Trophoblast cell (in vitro differentiated cells and primary cell): ENCODE data around the gene VSIG8.

Source experiments
- DNase-seq, 2 donors: peaks; one replicate each; pipeline ENCODE4 v3.0.0-alpha.2; 2016
- H2AFZ ChIP-seq: 2 replicates; pipeline ENCODE4 v1.6.1; 2013; ENCODE audit warnings: low read length, moderate library complexity, mild to moderate bottlenecking; ENCODE audit not compliant: insufficient read depth, poor library complexity
- H2AK5ac ChIP-seq: 2 replicates; pipeline ENCODE4 v1.6.1; 2013; ENCODE audit warnings: mild to moderate bottlenecking, low read length
- H2BK120ac ChIP-seq: 2 replicates; pipeline ENCODE4 v1.6.1; 2013; ENCODE audit warnings: low read length, mild to moderate bottlenecking, moderate library complexity; ENCODE audit not compliant: insufficient read depth, poor library complexity
- H2BK12ac ChIP-seq: 2 replicates; pipeline ENCODE4 v1.6.1; 2013; ENCODE audit warnings: mild to moderate bottlenecking, low read length, moderate library complexity
- H2BK5ac ChIP-seq: 2 replicates; pipeline ENCODE4 v1.6.1; 2013; ENCODE audit warnings: low read length, low read depth, moderate library complexity, mild to moderate bottlenecking; ENCODE audit not compliant: poor library complexity
- H3K14ac ChIP-seq: 2 replicates; pipeline ENCODE4 v1.6.1; 2013; ENCODE audit warnings: mild to moderate bottlenecking, low read length
- H3K18ac ChIP-seq: 2 replicates; pipeline ENCODE4 v1.6.1; 2013; ENCODE audit warnings: mild to moderate bottlenecking, low read length
- H3K23ac ChIP-seq: 2 replicates; pipeline ENCODE4 v1.6.1; 2013; ENCODE audit warnings: low read length
- H3K27ac ChIP-seq: 2 replicates; pipeline ENCODE4 v1.5.1; 2013; ENCODE audit warnings: low read depth, mild to moderate bottlenecking, inconsistent platforms, low read length, moderate library complexity
- H3K27me3 ChIP-seq: 2 replicates; pipeline ENCODE4 v1.6.1; 2013; ENCODE audit warnings: inconsistent platforms, mild to moderate bottlenecking, low read length, moderate library complexity; ENCODE audit not compliant: insufficient read depth
- H3K36me3 ChIP-seq, 2 experiments: 1 replicate in 1 of 2; 2 replicates in 1 of 2; pipeline ENCODE4 v1.6.1; 2013; ENCODE audit warnings: low read length in 2 of 2, mild to moderate bottlenecking in 2 of 2, moderate library complexity in 1 of 2; ENCODE audit not compliant: insufficient read depth in 2 of 2, control insufficient read depth in 1 of 2
- H3K4ac ChIP-seq: 2 replicates; pipeline ENCODE4 v1.6.1; 2013; ENCODE audit warnings: low read depth, mild to moderate bottlenecking, low read length, moderate library complexity
- H3K4me1 ChIP-seq, 2 experiments: 1 replicate in 1 of 2; 2 replicates in 1 of 2; pipeline ENCODE4 v1.6.1; 2013; ENCODE audit warnings: low read length in 2 of 2, mild to moderate bottlenecking in 2 of 2, moderate library complexity in 1 of 2; ENCODE audit not compliant: insufficient read depth in 2 of 2, control insufficient read depth in 1 of 2
- H3K4me2 ChIP-seq: 2 replicates; pipeline ENCODE4 v1.6.1; 2013; ENCODE audit warnings: inconsistent platforms, mild to moderate bottlenecking, low read length, moderate library complexity
- H3K4me3 ChIP-seq: 2 replicates; pipeline ENCODE4 v1.5.1; 2013; ENCODE audit warnings: mild to moderate bottlenecking, low read depth, low read length, inconsistent platforms
- H3K79me1 ChIP-seq: one replicate; pipeline ENCODE4 v1.6.1; 2013; ENCODE audit warnings: low read length
- H3K79me2 ChIP-seq: 2 replicates; pipeline ENCODE4 v1.6.1; 2013; ENCODE audit warnings: low read length, mild to moderate bottlenecking; ENCODE audit not compliant: control insufficient read depth, insufficient read depth, poor library complexity
- H3K9ac ChIP-seq: 2 replicates; pipeline ENCODE4 v1.6.1; 2013; ENCODE audit warnings: mild to moderate bottlenecking, low read length
- H3K9me3 ChIP-seq: 2 replicates; pipeline ENCODE4 v1.6.1; 2013; ENCODE audit warnings: low read depth, mild to moderate bottlenecking, control low read depth, inconsistent platforms, low read length; ENCODE audit not compliant: insufficient read depth
- H4K12ac ChIP-seq: 2 replicates; pipeline ENCODE4 v1.6.1; 2013; ENCODE audit warnings: low read depth, mild to moderate bottlenecking, low read length, moderate library complexity
- H4K8ac ChIP-seq: 2 replicates; pipeline ENCODE4 v1.6.1; 2013; ENCODE audit warnings: low read depth, mild to moderate bottlenecking, low read length, moderate library complexity
- H4K91ac ChIP-seq: one replicate; pipeline ENCODE4 v1.6.1; 2013; ENCODE audit warnings: low read depth, mild to moderate bottlenecking, low read length, moderate library complexity
- WGBS: extraction: QIAGEN DNeasy Blood & Tissue Kit; methylation state at CpG from one replicate; pipeline ENCODE4 v1.1.7; 2013; ENCODE audit warnings: missing lambda C conversion rate; ENCODE audit not compliant: insufficient read length, insufficient coverage; ENCODE audit errors: extremely low coverage; 5-methylcytosine and 5-hydroxymethylcytosine counted together

VSIG8 gene

DNA sequence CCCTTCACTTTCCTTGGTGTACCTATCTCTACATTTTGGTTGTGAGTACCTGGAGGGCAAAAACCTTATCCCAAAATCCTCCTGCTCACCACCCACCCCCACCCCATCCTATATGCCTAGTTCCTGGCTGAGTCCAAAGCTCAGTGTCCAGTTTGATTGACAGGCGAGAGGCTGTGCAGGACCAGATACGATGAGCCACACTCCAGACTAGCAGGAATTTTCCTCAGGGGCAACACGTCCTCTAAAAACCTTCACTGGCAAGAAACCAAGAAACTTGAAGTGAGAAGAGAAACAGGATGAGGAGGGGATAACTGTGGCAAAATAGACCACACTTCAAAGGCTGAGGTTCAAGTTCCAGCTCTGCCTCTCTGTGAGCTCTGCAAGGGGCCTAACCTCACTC is 36.9 kb downstream of the VSIG8 start:
- H3K23ac ChIP-seq: no peak overlapping the region
- no peak overlapping the region for H3K18ac ChIP-seq
- no CpG with 5 or more reads among the region's 3 CpGs for WGBS
- H3K27ac ChIP-seq: peak overlapping the region; percentile 15
- no peak overlapping the region for H2BK5ac ChIP-seq
- no peak overlapping the region for H3K4me3 ChIP-seq
- no peak overlapping the region for H4K8ac ChIP-seq
- H2AK5ac ChIP-seq: no peak overlapping the region
- H3K4me1 ChIP-seq: peaks cover 18 to 26% of the 10 kb centered on the region in 2 experiments
- no peak overlapping the region for H3K4ac ChIP-seq
- H3K79me1 ChIP-seq: peaks cover 2% of the 10 kb centered on the region
- H3K9me3 ChIP-seq: no peaks in the 10 kb centered on the region
- no peak overlapping the region for H2BK120ac ChIP-seq
- H2BK12ac ChIP-seq: no peak overlapping the region
- H3K79me2 ChIP-seq: no peaks in the 10 kb centered on the region
- no peak overlapping the region for H4K12ac ChIP-seq
- H4K91ac ChIP-seq: no peak overlapping the region
- DNase-seq: no peak
- H3K4me2 ChIP-seq: no peak overlapping the region
- H3K36me3 ChIP-seq: no peaks in the 10 kb centered on the region
- no peak overlapping the region for H3K14ac ChIP-seq
- no peaks in the 10 kb centered on the region for H3K27me3 ChIP-seq
- no peak overlapping the region for H3K9ac ChIP-seq
- no peak overlapping the region for H2AFZ ChIP-seq

DNA sequence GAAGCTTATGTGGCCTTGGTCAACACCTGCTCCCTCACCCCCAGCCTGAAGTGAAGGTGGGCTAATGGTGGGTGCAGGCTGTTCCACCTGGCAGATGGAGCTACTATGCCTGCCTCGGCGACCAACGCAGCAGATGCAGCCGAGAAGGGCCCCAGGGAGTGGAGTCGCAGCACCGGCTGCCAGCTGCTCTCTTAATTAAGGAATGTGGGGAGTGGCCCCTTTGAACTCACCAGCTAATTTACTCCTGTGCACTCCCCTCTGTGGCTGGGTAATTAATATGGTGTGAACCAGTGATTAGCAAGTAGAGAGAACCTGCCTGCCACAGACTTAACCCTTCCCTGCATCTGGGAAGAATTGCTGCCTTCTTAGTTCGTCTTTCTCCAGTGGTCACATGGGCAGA is 39.1 kb downstream of the VSIG8 start:
- H2BK5ac ChIP-seq: no peak overlapping the region
- H2AFZ ChIP-seq: no peak overlapping the region
- no peak overlapping the region for H4K91ac ChIP-seq
- no peak overlapping the region for H3K4me2 ChIP-seq
- no peak overlapping the region for H3K18ac ChIP-seq
- no peak overlapping the region for H3K14ac ChIP-seq
- no peaks in the 10 kb centered on the region for H3K9me3 ChIP-seq
- no peak overlapping the region for H2BK12ac ChIP-seq
- no peak overlapping the region for H3K23ac ChIP-seq
- H3K9ac ChIP-seq: no peak overlapping the region
- H3K4me1 ChIP-seq: peaks cover 18 to 20% of the 10 kb centered on the region in 2 experiments
- WGBS: no CpG with 5 or more reads among the region's 7 CpGs
- no peaks in the 10 kb centered on the region for H3K79me1 ChIP-seq
- no peak overlapping the region for H2AK5ac ChIP-seq
- no peaks in the 10 kb centered on the region for H3K27me3 ChIP-seq
- H3K27ac ChIP-seq: no peak overlapping the region
- no peak overlapping the region for H2BK120ac ChIP-seq
- no peak overlapping the region for H4K12ac ChIP-seq
- no peak for DNase-seq
- H4K8ac ChIP-seq: no peak overlapping the region
- H3K36me3 ChIP-seq: no peaks in the 10 kb centered on the region
- no peaks in the 10 kb centered on the region for H3K79me2 ChIP-seq
- H3K4me3 ChIP-seq: no peak overlapping the region
- H3K4ac ChIP-seq: no peak overlapping the region

DNA sequence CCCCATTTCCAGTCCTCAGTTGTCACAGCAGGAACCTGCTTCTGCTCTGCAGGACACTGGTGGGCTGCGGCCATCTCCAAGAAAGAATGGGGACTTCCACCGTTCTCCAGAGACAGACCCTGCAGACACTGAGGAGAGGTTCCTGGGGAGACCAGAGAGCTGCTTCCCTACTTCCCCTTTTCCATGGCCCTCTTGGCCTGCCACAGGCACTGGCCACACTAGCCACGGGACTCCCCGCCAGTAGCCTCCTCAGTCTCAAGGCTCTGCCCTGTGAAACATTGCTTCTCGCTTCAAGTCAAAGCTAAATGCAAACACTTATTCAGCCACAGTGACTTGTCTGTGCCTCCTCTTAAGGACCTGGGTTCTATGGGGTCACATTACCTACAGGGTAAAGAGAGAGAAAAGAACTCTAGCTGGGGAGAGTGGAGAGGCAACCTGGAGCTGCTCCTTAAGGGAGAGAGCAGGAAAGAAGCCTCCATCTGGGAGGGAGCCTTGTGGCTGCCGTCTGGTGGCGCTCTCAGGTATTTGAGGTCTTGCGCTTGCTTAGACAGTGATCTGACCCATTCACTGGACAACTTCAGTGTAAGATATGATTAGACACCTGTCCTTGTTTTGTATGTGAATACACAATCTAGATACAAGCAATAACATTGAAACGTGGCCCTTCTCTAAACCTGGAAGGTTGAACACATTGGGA is 41.1 kb downstream of the VSIG8 start:
- DNase-seq: peak; percentile 41 to 81
- Histone ChIP-seq H3K18ac (no peak overlapping the region), H3K27me3 (no peaks in the 10 kb centered on the region), H2BK5ac (no peak overlapping the region), H3K79me1 (no peaks in the 10 kb centered on the region), H3K4me3 (no peak overlapping the region), H3K4ac (no peak overlapping the region), H3K27ac (no peak overlapping the region), H3K36me3 (no peaks in the 10 kb centered on the region), H2BK12ac (no peak overlapping the region), H3K23ac (no peak overlapping the region), H2AFZ (no peak overlapping the region), H3K14ac (no peak overlapping the region), H4K91ac (no peak overlapping the region), H3K4me1 (peaks cover 13% of the 10 kb centered on the region in 2 experiments), H4K8ac (no peak overlapping the region), H2AK5ac (no peak overlapping the region), H3K79me2 (no peaks in the 10 kb centered on the region), H3K9ac (no peak overlapping the region), H4K12ac (no peak overlapping the region), H3K9me3 (no peaks in the 10 kb centered on the region), H3K4me2 (no peak overlapping the region), H2BK120ac (no peak overlapping the region)
- no CpG with 5 or more reads among the region's 9 CpGs for WGBS

DNA sequence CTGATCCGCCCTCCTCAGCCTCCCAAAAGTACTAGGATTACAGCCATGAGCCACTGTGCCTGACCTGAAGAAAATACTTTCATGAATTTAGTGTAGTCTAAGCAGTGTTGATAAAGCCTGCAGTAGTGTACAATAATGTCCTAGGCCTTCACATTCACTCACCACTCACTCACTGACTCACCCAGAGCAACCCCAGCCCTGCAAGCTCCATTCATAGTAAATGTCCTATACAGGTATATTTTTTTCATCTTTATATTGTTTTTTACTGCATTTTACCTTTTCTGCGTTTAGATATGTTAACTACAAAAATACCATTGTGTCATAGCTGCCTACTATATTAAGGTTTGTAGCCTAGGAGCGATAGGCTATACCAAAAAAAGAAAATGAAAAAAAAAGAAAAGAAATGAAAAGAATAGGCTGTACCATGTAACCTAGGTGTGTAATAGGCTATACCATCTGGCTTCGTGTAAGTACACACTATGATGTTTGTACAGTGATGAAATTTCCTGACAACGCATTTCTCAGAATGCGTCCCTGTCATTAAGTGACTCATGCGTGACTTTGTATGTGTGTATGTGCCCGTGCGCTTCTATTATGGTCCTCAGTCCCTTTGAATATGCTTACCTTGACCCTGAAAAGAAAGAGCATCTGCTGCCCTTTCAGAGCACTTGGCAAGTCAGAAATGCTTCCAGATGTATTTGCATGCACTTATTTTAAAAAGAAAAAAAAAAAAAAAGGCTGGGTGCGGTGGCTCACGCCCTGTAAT is 45.0 kb downstream of the VSIG8 start:
- no CpG with 5 or more reads among the region's 11 CpGs for WGBS
- Histone ChIP-seq H2BK120ac (no peak overlapping the region), H3K79me1 (no peaks in the 10 kb centered on the region), H4K8ac (no peak overlapping the region), H2BK12ac (no peak overlapping the region), H3K18ac (no peak overlapping the region), H3K4me1 (no peaks in the 10 kb centered on the region), H3K36me3 (no peaks in the 10 kb centered on the region), H2BK5ac (no peak overlapping the region), H3K27me3 (no peaks in the 10 kb centered on the region), H3K27ac (no peak overlapping the region), H3K4ac (no peak overlapping the region), H3K4me3 (no peak overlapping the region), H3K9me3 (no peaks in the 10 kb centered on the region), H3K79me2 (no peaks in the 10 kb centered on the region), H3K14ac (no peak overlapping the region), H4K12ac (no peak overlapping the region), H2AFZ (no peak overlapping the region), H2AK5ac (no peak overlapping the region), H3K4me2 (no peak overlapping the region), H4K91ac (no peak overlapping the region), H3K9ac (no peak overlapping the region), H3K23ac (no peak overlapping the region)
- DNase-seq: peak; percentile 84 to 97
